Middle frontal gyrus (tissue), 1 donor: ENCODE results near the gene CD27.

Experiments
- DNase-seq: peaks from one replicate; pipeline ENCODE4 v3.0.0-alpha.2; 2015; ENCODE audit warnings: low spot score; ENCODE audit errors: extremely low spot score

Gene CD27

GRCh38 chr12:6434205-6435140 lies 10.3 kb upstream of the CD27 start:
- DNase-seq = no peak

GRCh38 chr12:6435961-6436715 lies 8.6 kb upstream of the CD27 start:
- no peak for DNase-seq

- DNase-seq = no peak
Measured at GRCh38 chr12:6437586-6437985, 7.2 kb upstream of the CD27 start.

GRCh38 chr12:6438345-6438744 lies 6.4 kb upstream of the CD27 start:
- no peak for DNase-seq

- no peak for DNase-seq
Measured at GRCh38 chr12:6440391-6440790, 4.4 kb upstream of the CD27 start.

GRCh38 chr12:6442836-6443235 lies 1.9 kb upstream of the CD27 start:
- DNase-seq = no peak

GRCh38 chr12:6443361-6443983 lies 1.3 kb upstream of the CD27 start:
- DNase-seq = no peak

- no peak for DNase-seq
Measured at GRCh38 chr12:6444031-6444430, 724 bp upstream of the CD27 start.

GRCh38 chr12:6450091-6450868 lies 5.5 kb downstream of the CD27 start:
- no peak for DNase-seq

- no peak for DNase-seq
Measured at GRCh38 chr12:6450869-6451347, 6.2 kb downstream of the CD27 start.

GRCh38 chr12:6451348-6452244 lies 6.8 kb downstream of the CD27 start, which contains the start of gene TAPBPL:
TSS of gene TAPBPL (plus strand) at chr12:6452042. CDS start at chr12:6452249, 207 bp downstream.
- peak; percentile 89 for DNase-seq

- no peak for DNase-seq
Measured at GRCh38 chr12:6452245-6452943, 7.6 kb downstream of the CD27 start.

- DNase-seq = no peak
Measured at GRCh38 chr12:6452944-6453630, 8.3 kb downstream of the CD27 start.

- DNase-seq = no peak
Measured at GRCh38 chr12:6457220-6457945, 12.6 kb downstream of the CD27 start.

GRCh38 chr12:6458281-6459003 lies 13.7 kb downstream of the CD27 start:
- no peak for DNase-seq

GRCh38 chr12:6459004-6459337 lies 14.2 kb downstream of the CD27 start:
- DNase-seq = no peak

- DNase-seq = no peak
Measured at GRCh38 chr12:6460751-6461371, 16.1 kb downstream of the CD27 start.
